Esophagus muscularis mucosa (tissue), 4 donors: Measurements from ENCODE around the gene ALDOB. TPM values are rescaled to one million over a fixed set of nuclear protein-coding genes. Genes with fewer than 3 reads are reported as not detected.

ENCODE experiments used
- DNase-seq: peaks from one replicate; pipeline ENCODE4 v3.0.0-alpha.2; 2017; ENCODE audit errors: extremely low spot score
- H3K27ac ChIP-seq, 4 donors: fragments of 200-600 bp; sonication (generic); replicated peaks in 1 of 4; 1 replicate in 3 of 4; 2 replicates in 1 of 4; pipeline ENCODE4 v1.5.1; 2016 to 2019; ENCODE audit warnings: mild to moderate bottlenecking in 1 of 4
- H3K27me3 ChIP-seq, 4 donors: fragments of 200-600 bp; sonication (generic); one replicate each; pipeline versions ENCODE4 v1.5.1 to v1.6.0; 2016 to 2019
- H3K36me3 ChIP-seq, 4 donors: fragments of 200-600 bp; sonication (generic); one replicate each; pipeline ENCODE4 v1.5.1; 2016 to 2019
- H3K4me1 ChIP-seq, 4 donors: fragments of 200-600 bp; sonication (generic); one replicate each; pipeline ENCODE4 v1.5.1; 2016 to 2019
- H3K4me3 ChIP-seq, 4 donors: fragments of 200-600 bp; sonication (generic); 1 replicate in 2 of 4; 2 replicates in 2 of 4; pipeline ENCODE4 v1.5.1; 2016 to 2019; ENCODE audit warnings: mild to moderate bottlenecking in 4 of 4, moderate library complexity in 1 of 4
- H3K9me3 ChIP-seq, 4 donors: fragments of 200-600 bp; sonication (generic); 1 replicate in 3 of 4; 2 replicates in 1 of 4; pipeline ENCODE4 v1.5.1; 2016 to 2019
- CTCF ChIP-seq, 3 experiments: fragments of 200-600 bp in 2 of 3; fragments of 450-650 bp in 1 of 3; sonication (generic) in 2 of 3; IDR thresholded peaks; one replicate each; pipeline ENCODE4 v1.5.1; 2017 to 2019; ENCODE audit warnings: antibody characterized with exemption in 3 of 3, mild to moderate bottlenecking in 2 of 3, moderate library complexity in 1 of 3
- EP300 ChIP-seq: sonication (generic); formaldehyde crosslinking; IDR thresholded peaks from one replicate; pipeline ENCODE4 v1.6.1; 2017; ENCODE audit warnings: antibody characterized with exemption
- POLR2A ChIP-seq: fragments of 450-650 bp; IDR thresholded peaks from one replicate; pipeline ENCODE4 v1.6.1; 2017; ENCODE audit warnings: antibody characterized with exemption, moderate library complexity, mild to moderate bottlenecking, low read depth
- POLR2AphosphoS5 ChIP-seq, 2 donors: sonication (generic); formaldehyde crosslinking; IDR thresholded peaks; one replicate each; pipeline ENCODE4 v1.6.1; 2017; ENCODE audit warnings: antibody characterized with exemption in 2 of 2
- WGBS: methylation state at CpG from one replicate; pipeline ENCODE4 v1.1.5; 2018; 5-methylcytosine and 5-hydroxymethylcytosine counted together
- intact Hi-C: fragments of 100-400 bp; cut with DNase I; formaldehyde crosslinking; loops from one replicate; pipeline ENCODE4 v1.15.1; 2023
- total RNA-seq, 4 donors: library from RNA; depleted of rRNA; stranded (reverse); fragments of >200 nt; gene quantifications; one replicate each; pipeline versions ENCODE4 v1.1.0 to v1.2.1, GENCODE V29; 2016

Gene ALDOB
- total RNA-seq, 4 donors from 2014 or later, result 0.23 to 0.33 TPM; not detected in 2

- no peaks in the 10 kb centered on the region for H3K36me3 ChIP-seq
- no peak for DNase-seq
- H3K4me3 ChIP-seq, result no peak overlapping the region
- peaks cover 0 to 3% (median 0%) of the 10 kb centered on the region in 4 donors for H3K27me3 ChIP-seq
- no peaks in the 10 kb centered on the region for H3K4me1 ChIP-seq
- H3K27ac ChIP-seq, result no peak overlapping the region
- no peaks in the 10 kb centered on the region for H3K9me3 ChIP-seq
- TF ChIP-seq POLR2A (no peak), CTCF (IDR thresholded peaks at IDR 0.05) (no peak), EP300 (no peak)
- WGBS, result 63% methylated on average over 2 of the region's 2 CpGs
- intact Hi-C loops, result no loop called here
These were observed 20.2 kb upstream of the ALDOB start for GRCh38 chr9:101455656-101456240.

GRCh38 chr9:101453776-101454570, 18.4 kb upstream of the ALDOB start:
- 82% methylated on average over 4 of the region's 4 CpGs for WGBS
- no peak overlapping the region for H3K27ac ChIP-seq
- H3K4me1 ChIP-seq, result peaks cover 0 to 7% (median 3%) of the 10 kb centered on the region in 4 donors
- no peak overlapping the region for H3K4me3 ChIP-seq
- no peaks in the 10 kb centered on the region for H3K36me3 ChIP-seq
- no peak for DNase-seq
- no peaks in the 10 kb centered on the region for H3K9me3 ChIP-seq
- TF ChIP-seq CTCF (IDR thresholded peaks at IDR 0.05) (no peak), POLR2AphosphoS5 (IDR thresholded peaks at IDR 0.05) (no peak), POLR2A (no peak), EP300 (no peak)
- intact Hi-C loops, result no loop called here
- H3K27me3 ChIP-seq, result peaks cover 0 to 3% (median 0%) of the 10 kb centered on the region in 4 donors

- DNase-seq, result no peak
- H3K36me3 ChIP-seq, result no peaks in the 10 kb centered on the region
- no peak overlapping the region for H3K27ac ChIP-seq
- no peak for TF ChIP-seq CTCF (IDR thresholded peaks at IDR 0.05)
- TF ChIP-seq POLR2AphosphoS5 (IDR thresholded peaks at IDR 0.05), result no peak
- no peak for TF ChIP-seq EP300
- H3K4me3 ChIP-seq, result no peak overlapping the region
- WGBS, result 87% methylated on average over 4 of the region's 4 CpGs
- peaks cover 0 to 3% (median 0%) of the 10 kb centered on the region in 4 donors for H3K27me3 ChIP-seq
- intact Hi-C loops, result no loop called here
- H3K4me1 ChIP-seq, result peaks cover 0 to 14% (median 6%) of the 10 kb centered on the region in 4 donors
- no peaks in the 10 kb centered on the region for H3K9me3 ChIP-seq
These were observed 15.9 kb upstream of the ALDOB start for GRCh38 chr9:101451498-101451897.

- TF ChIP-seq POLR2AphosphoS5 (IDR thresholded peaks at IDR 0.05), result no peak
- TF ChIP-seq POLR2A, result no peak
- no peak for TF ChIP-seq CTCF (IDR thresholded peaks at IDR 0.05)
- no peak for TF ChIP-seq EP300
- WGBS, result 68% methylated on average over 4 of the region's 4 CpGs
- intact Hi-C loops, result no loop called here
These were observed 15.4 kb upstream of the ALDOB start for GRCh38 chr9:101450931-101451330.

More at GRCh38 chr9:101450931-101451330, 15.4 kb upstream of the ALDOB start:
- peaks cover 0 to 3% (median 0%) of the 10 kb centered on the region in 4 donors for H3K27me3 ChIP-seq
- DNase-seq, result no peak
- H3K4me1 ChIP-seq, result peaks cover 0 to 14% (median 6%) of the 10 kb centered on the region in 4 donors
- no peak overlapping the region for H3K4me3 ChIP-seq
- no peak overlapping the region for H3K27ac ChIP-seq
- no peaks in the 10 kb centered on the region for H3K36me3 ChIP-seq
- H3K9me3 ChIP-seq, result no peaks in the 10 kb centered on the region
